Pulmonary artery endothelial cell (primary cell): ENCODE results near the gene GREM1. TPM values are rescaled to one million over a fixed set of nuclear protein-coding genes. Genes with fewer than 3 reads are reported as not detected.
A peak's percentile ranks its signal among the peaks of the same experiment; 100 is the strongest.

Experiments used
- DNase-seq: peaks from one replicate; pipeline ENCODE4 v3.0.0-alpha.2; 2011; ENCODE audit warnings: low read depth, low spot score
- total RNA-seq: library from RNA; depleted of rRNA; stranded (reverse); fragments of >200 nt; gene quantifications from 2 replicates; pipeline ENCODE4 v1.2.3, GENCODE V29; 2014

Gene GREM1
- total RNA-seq, 1 donor from 2014 or later = 0.07 TPM

DNA sequence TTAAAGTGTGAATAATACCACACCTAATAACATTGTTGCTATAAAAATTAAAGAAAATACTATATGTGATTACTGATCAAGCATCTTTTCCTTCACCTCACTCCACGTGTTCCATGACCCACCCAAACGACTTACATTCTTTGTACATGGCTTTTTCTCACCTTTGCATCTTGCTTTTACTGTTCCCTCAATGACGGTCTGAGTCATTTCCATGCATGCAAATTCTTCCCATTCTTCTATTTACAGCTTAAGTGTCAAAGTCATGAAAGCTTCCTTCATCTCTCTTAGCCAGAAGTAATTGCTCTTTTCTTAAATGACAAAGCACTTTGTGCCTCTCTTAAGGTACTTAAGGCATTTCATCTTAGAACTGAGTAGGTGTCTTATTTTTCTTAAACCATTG is 64.0 kb downstream of the GREM1 start:
- peak; percentile 27 for DNase-seq

DNA sequence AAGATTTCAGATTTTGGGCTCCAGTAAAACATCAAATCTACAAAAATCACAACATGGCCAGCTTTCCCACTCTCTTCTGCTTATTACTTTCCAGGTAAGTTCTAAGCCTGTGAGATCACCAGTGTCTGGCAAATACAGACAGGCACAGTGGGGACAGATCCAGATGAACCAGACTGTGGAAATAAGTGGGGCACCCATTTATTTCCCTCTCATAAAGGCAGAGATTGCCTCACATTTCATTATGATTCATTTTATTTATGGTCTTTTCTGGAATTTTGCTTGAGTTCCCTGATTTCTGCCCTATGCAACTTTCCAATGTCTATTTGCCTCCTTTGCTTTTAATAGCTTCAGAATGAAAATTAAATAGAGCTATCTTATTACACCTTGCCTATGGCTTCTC is 66.8 kb downstream of the GREM1 start:
- no peak for DNase-seq

DNA sequence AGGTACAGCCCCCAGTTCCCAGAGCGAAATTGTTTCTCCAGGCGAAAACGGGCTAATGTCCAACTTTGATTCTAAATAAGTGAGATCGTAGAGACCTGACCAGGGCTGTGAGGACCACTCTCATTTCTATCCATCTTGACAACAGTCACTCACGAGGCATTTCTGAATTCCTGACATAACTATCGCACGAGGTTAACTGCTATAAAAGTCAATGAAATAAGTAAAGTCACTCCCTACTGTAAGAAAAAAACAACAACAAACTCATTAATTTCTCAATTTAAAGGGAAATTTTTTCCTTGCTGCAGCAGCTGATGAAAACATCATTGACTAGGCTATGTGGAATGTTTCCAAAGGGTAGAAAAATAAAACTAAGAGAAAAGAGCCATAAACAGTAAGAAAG is 69.1 kb downstream of the GREM1 start:
- DNase-seq = no peak

DNA sequence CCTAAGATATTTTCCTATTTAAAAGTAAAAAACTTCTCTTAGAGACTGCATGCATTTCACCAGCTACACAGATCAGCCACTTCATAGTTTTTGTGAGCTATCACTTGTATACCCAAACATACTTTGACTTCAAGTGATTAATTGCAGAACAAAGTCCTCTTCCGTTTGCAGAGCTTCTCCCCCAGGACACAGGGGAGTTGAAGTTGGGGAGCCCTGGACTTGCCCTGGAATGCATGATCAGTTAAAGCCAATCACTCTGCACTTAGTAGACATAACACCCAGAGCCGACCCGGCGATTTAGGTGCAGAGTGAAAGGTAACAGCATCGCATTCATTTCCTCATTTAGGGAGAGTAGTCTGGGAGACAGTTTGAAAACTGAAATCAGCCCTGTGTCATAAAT is 70.1 kb downstream of the GREM1 start:
- no peak for DNase-seq

DNA sequence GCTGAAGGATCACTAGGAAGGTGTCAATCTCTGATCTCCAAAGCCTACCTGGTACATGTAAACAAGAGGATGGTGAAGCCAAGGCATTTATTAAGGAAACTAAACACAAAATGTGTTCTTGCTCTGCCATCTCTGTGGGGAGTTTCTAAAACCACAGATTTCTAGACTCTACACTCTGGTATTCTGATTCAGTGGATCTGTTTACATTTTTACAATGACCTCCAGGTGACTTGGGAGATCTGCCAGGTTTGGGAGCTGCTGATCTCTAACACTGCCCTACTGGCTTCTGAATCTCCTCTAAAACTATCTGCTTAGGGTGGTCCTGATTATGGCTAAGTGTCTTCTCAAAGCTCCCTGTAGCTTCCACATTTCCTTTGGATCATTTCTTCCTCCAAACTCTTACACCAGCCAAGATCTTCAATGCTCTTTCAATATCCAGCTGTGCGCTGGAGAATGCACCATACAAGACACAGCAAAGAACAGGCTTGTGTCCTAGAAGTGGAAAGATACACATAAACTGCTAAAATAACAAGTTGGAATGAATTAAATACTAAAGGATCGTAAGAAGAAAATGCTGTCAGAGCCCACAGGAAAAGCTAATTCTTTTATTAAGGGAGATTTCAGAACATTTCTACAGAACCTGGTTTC is 72.7 kb downstream of the GREM1 start:
- no peak for DNase-seq

DNA sequence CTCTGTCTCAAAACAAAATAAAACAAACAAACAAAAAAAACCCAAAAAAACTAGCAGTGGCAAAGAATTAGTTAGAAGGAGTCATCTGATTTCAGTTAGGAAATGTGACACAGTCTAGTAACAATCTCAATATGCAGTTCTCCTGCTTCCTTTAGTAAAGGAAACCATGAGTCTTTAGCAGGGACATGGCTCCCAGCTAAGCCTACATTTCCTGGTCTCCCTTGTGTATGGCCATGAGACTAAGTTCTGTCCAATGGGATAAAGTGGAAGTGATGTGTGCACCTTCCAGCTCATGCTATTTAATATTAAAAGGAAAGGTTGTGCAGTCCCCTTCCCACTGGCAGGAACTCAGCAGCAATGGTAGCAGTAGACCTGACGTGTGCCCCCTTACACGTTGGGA is 74.6 kb downstream of the GREM1 start:
- no peak for DNase-seq

Other genes with a start within 250 kb of the GREM1 start
- 1.4 and 3.9 TPM in 2 replicates for gene GOLGA8N, start 124.5 kb upstream of the GREM1 start, total RNA-seq
- gene ARHGAP11A, start 102.5 kb upstream of the GREM1 start, total RNA-seq = 22.9 and 35.9 TPM in 2 replicates
- gene SCG5, start 76.3 kb upstream of the GREM1 start, total RNA-seq = 0.74 and 0.92 TPM in 2 replicates